ENCODE measurements around the gene HLF. TPM values are rescaled to one million over a fixed set of nuclear protein-coding genes. Genes with fewer than 3 reads are reported as not detected.

HLF gene
- total and polyA plus RNA-seq, 2 experiments from 2014 or later, result 0.29 to 0.74 TPM

GRCh38 chr17:55366020-55366481 is 101.3 kb downstream of the HLF start:
- Histone ChIP-seq H3K36me3 (no peaks in the 10 kb centered on the region), H3K4me1 (ENCODE audit: low read depth) (no peaks in the 10 kb centered on the region), H3K9me3 (ENCODE audit: low read depth) (no peaks in the 10 kb centered on the region), H3K27ac (no peak overlapping the region), H3K4me3 (no peak overlapping the region), H3K27me3 (no peaks in the 10 kb centered on the region)
- no peak for DNase-seq (ENCODE audit: low read depth in 1 of 2, low spot score in 1 of 2)
- no peak for TF ChIP-seq CTCF (IDR thresholded peaks at IDR 0.05; ENCODE audit: low read depth, low read length)

GRCh38 chr17:55368706-55369105 is 103.9 kb downstream of the HLF start:
- Histone ChIP-seq H3K9me3 (ENCODE audit: low read depth) (no peaks in the 10 kb centered on the region), H3K4me1 (ENCODE audit: low read depth) (no peaks in the 10 kb centered on the region), H3K27ac (no peak overlapping the region), H3K27me3 (no peaks in the 10 kb centered on the region), H3K4me3 (no peak overlapping the region), H3K36me3 (no peaks in the 10 kb centered on the region)
- DNase-seq (ENCODE audit: low read depth in 1 of 2, low spot score in 1 of 2), result no peak
- TF ChIP-seq CTCF (IDR thresholded peaks at IDR 0.05; ENCODE audit: low read depth, low read length), result no peak

Other genes with a start within 250 kb of the HLF start
- 65.3 and 112 TPM in 2 replicates for gene MMD, start 156.9 kb downstream of the HLF start, total RNA-seq
- 85.0 and 112 TPM in 2 replicates for gene MMD, start 156.9 kb downstream of the HLF start, polyA plus RNA-seq
- gene SMIM36, start 246.5 kb downstream of the HLF start, total RNA-seq, result not detected in 2 replicates
- gene SMIM36, start 246.5 kb downstream of the HLF start, polyA plus RNA-seq, result not detected in 2 replicates